Activated T-helper 2 cell treated with anti-CD3 and anti-CD28 coated beads, Interferon-gamma antibody, Interleukin-2, Interleukin-4, amounts not matched to agents 10 μg/mL and 5 μg/mL and 100 μg/mL, durations not matched to agents 14 hours and 24 hours and 36 hours (primary cell): ENCODE measurements around the gene PPBP. TPM values are rescaled to one million over a fixed set of nuclear protein-coding genes. Genes with fewer than 3 reads are reported as not detected.

ENCODE experiments used
- total RNA-seq: library from RNA; stranded (reverse); gene quantifications from 2 replicates; pipeline ENCODE4 v1.2.3, GENCODE V29; 2022

PPBP gene
- total RNA-seq, 1 donor from 2014 or later, result not detected

Other genes starting within 250 kb of the PPBP start
- gene CXCL8, start 247.6 kb downstream of the PPBP start, total RNA-seq, result 19.6 and 21.6 TPM in 2 replicates
- gene CXCL6, start 151.5 kb downstream of the PPBP start, total RNA-seq, result not detected in 2 replicates
- not detected in 2 replicates for gene PF4V1, start 134.9 kb downstream of the PPBP start, total RNA-seq
- gene CXCL1, start 118.8 kb downstream of the PPBP start, total RNA-seq, result not detected in 2 replicates
- not detected in 2 replicates for gene PF4, start 6.2 kb downstream of the PPBP start, total RNA-seq
- gene CXCL5, start 10.5 kb upstream of the PPBP start, total RNA-seq, result not detected in 2 replicates
- 0.14 TPM in 1 of 2 replicates, not detected in the other for gene CXCL3, start 50.5 kb upstream of the PPBP start, total RNA-seq
- gene CXCL2, start 111.0 kb upstream of the PPBP start, total RNA-seq, result not detected in 2 replicates
- 8.6 TPM in 2 replicates for gene MTHFD2L, start 169.9 kb upstream of the PPBP start, total RNA-seq